HEK293 (cell line): Measurements from ENCODE around the gene C7orf33.

Experiments used
- KLF1 ChIP-seq: fragments of 450-650 bp; formaldehyde crosslinking; IDR thresholded peaks from 2 replicates; pipeline ENCODE4 v1.5.1; 2016; ENCODE audit warnings: missing biosample characterization, missing genetic modification characterization
- YY1 ChIP-seq: fragments of 450-650 bp; formaldehyde crosslinking; IDR thresholded peaks from 2 replicates; pipeline ENCODE4 v1.5.1; 2018; ENCODE audit warnings: missing biosample characterization, missing genetic modification characterization
- ZFP3 ChIP-seq: fragments of 450-650 bp; formaldehyde crosslinking; IDR thresholded peaks from 2 replicates; pipeline ENCODE4 v1.5.1; 2016; ENCODE audit warnings: low read depth, missing biosample characterization, missing genetic modification characterization
- ZNF16 ChIP-seq: fragments of 450-650 bp; formaldehyde crosslinking; IDR thresholded peaks from 2 replicates; pipeline ENCODE4 v1.5.1; 2016; ENCODE audit warnings: low read depth, missing biosample characterization, missing genetic modification characterization
- ZNF274 ChIP-seq, 2 experiments: fragments of 200-500 bp in 1 of 2; fragments of 450-650 bp in 1 of 2; sonication (Bioruptor generic) in 1 of 2; formaldehyde crosslinking in 1 of 2; IDR thresholded peaks; 2 replicates each; pipeline versions ENCODE4 v1.5.1 to v1.6.1; 2014 to 2016; ENCODE audit warnings: borderline replicate concordance in 1 of 2, inconsistent platforms in 1 of 2, low read length in 1 of 2, missing biosample characterization in 1 of 2, missing genetic modification characterization in 1 of 2
- ZNF302 ChIP-seq: fragments of 450-650 bp; formaldehyde crosslinking; IDR thresholded peaks from 2 replicates; pipeline ENCODE4 v1.5.1; 2016; ENCODE audit warnings: missing biosample characterization, missing genetic modification characterization, low read depth
- ZNF335 ChIP-seq: fragments of 450-650 bp; formaldehyde crosslinking; conservative IDR thresholded peaks from 2 replicates; pipeline ENCODE4 v1.5.1; 2016; ENCODE audit warnings: missing biosample characterization, missing genetic modification characterization
- ZNF350 ChIP-seq: fragments of 450-650 bp; formaldehyde crosslinking; IDR thresholded peaks from 2 replicates; pipeline ENCODE4 v1.5.0; 2017; ENCODE audit warnings: missing biosample characterization, mild to moderate bottlenecking, missing genetic modification characterization
- ZNF707 ChIP-seq: fragments of 450-650 bp; formaldehyde crosslinking; IDR thresholded peaks from 2 replicates; pipeline ENCODE4 v1.5.1; 2016; ENCODE audit warnings: missing biosample characterization, missing genetic modification characterization
- ZNF785 ChIP-seq: fragments of 450-650 bp; formaldehyde crosslinking; IDR thresholded peaks from 2 replicates; pipeline ENCODE4 v1.5.1; 2016; ENCODE audit warnings: missing biosample characterization, missing genetic modification characterization
- TF ChIP-seq, protein P1 (sequence below): fragments of 450-650 bp; formaldehyde crosslinking; IDR thresholded peaks from 2 replicates; pipeline ENCODE4 v1.5.1; 2016; ENCODE audit warnings: missing biosample characterization, missing genetic modification characterization
- TF ChIP-seq, protein P2 (sequence below): fragments of 450-650 bp; formaldehyde crosslinking; IDR thresholded peaks from 2 replicates; pipeline ENCODE4 v1.5.1; 2016; ENCODE audit warnings: missing biosample characterization, missing genetic modification characterization

DNA sequence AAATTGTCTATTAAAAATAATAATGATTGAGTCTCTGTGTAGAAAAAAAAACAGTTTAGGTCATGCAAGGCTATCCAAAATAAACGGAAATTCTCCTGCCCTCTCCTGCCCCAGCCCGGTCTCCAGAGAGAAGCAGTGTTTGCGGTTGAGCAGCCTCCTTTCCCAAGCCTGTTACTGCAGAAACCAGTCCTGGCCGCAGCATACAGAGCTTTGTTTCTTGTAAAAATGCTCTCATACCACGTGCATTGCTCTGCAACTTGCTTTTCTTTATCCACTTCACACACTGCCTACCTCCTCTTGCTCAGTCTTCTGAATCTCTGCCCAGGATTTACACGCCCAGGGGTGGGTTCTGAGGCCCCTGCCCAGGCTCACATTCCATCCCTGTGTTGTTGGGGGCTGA lies 73.8 kb downstream of the C7orf33 start:
- TF ChIP-seq ZNF335 (tag by site-specific recombination) (no peak), ZNF274 (IDR thresholded peaks at IDR 0.05; ENCODE audit: low read length) (no peak), ZNF274 (tag by site-specific recombination; IDR thresholded peaks at IDR 0.05; ENCODE audit: borderline replicate concordance) (no peak), ZNF302 (tag by site-specific recombination) (no peak), YY1 (tag by site-specific recombination) (no peak), ZFP3 (tag by site-specific recombination) (no peak), ZNF785 (tag by site-specific recombination) (no peak), ZNF350 (tag by site-specific recombination) (no peak), ZNF16 (tag by site-specific recombination) (no peak), KLF1 (no peak), ZNF707 (tag by site-specific recombination) (no peak)
- TF ChIP-seq, protein P1, sequence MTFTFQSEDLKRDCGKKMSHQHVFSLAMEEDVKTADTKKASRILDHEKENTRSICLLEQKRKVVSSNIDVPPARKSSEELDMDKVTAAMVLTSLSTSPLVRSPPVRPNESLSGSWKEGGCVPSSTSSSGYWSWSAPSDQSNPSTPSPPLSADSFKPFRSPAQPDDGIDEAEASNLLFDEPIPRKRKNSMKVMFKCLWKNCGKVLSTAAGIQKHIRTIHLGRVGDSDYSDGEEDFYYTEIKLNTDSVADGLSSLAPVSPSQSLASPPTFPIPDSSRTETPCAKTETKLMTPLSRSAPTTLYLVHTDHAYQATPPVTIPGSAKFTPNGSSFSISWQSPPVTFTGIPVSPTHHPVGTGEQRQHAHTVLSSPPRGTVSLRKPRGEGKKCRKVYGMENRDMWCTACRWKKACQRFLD (tag by site-specific recombination), result no peak
- TF ChIP-seq, protein P2, sequence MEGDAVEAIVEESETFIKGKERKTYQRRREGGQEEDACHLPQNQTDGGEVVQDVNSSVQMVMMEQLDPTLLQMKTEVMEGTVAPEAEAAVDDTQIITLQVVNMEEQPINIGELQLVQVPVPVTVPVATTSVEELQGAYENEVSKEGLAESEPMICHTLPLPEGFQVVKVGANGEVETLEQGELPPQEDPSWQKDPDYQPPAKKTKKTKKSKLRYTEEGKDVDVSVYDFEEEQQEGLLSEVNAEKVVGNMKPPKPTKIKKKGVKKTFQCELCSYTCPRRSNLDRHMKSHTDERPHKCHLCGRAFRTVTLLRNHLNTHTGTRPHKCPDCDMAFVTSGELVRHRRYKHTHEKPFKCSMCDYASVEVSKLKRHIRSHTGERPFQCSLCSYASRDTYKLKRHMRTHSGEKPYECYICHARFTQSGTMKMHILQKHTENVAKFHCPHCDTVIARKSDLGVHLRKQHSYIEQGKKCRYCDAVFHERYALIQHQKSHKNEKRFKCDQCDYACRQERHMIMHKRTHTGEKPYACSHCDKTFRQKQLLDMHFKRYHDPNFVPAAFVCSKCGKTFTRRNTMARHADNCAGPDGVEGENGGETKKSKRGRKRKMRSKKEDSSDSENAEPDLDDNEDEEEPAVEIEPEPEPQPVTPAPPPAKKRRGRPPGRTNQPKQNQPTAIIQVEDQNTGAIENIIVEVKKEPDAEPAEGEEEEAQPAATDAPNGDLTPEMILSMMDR (tag by site-specific recombination), result no peak
